ENCODE data around the gene HSPG2. TPM values are rescaled to one million over a fixed set of nuclear protein-coding genes. Genes with fewer than 3 reads are reported as not detected.

HSPG2 gene
- total and polyA plus RNA-seq, 9 of the 15 experiments (the other 6 are each of a cell fraction or from before 2014, with no cell fraction given): 0.14 to 160 (median 15.7) TPM

GRCh38 chr1:21903638-21904453 is 33.3 kb downstream of the HSPG2 start (continued):
- TF ChIP-seq ARID4B (CRISPR knock-in tag; IDR thresholded peaks at IDR 0.05) (no peak), ZNF280B (CRISPR knock-in tag; IDR thresholded peaks at IDR 0.05) (no peak), BHLHE40 (IDR thresholded peaks at IDR 0.05; ENCODE audit: low read length) (no peak), NR0B1 (IDR thresholded peaks at IDR 0.05; ENCODE audit: partially characterized antibody) (no peak), ARID2 (IDR thresholded peaks at IDR 0.05) (no peak), ZZZ3 (IDR thresholded peaks at IDR 0.05) (no peak), CC2D1A (IDR thresholded peaks at IDR 0.05) (no peak), ZNF668 (CRISPR knock-in tag; IDR thresholded peaks at IDR 0.05) (no peak), CCAR2 (IDR thresholded peaks at IDR 0.05; ENCODE audit: low read depth, low read length) (no peak), TAF15 (IDR thresholded peaks at IDR 0.05; ENCODE audit: low read depth, low read length) (no peak), PTTG1 (tag; IDR thresholded peaks at IDR 0.05; ENCODE audit: low read depth) (no peak), FOXM1 (IDR thresholded peaks at IDR 0.05; ENCODE audit: low read depth) (no peak), FOXM1 (CRISPR knock-in tag; IDR thresholded peaks at IDR 0.05; ENCODE audit: low read depth) (no peak), HOXB6 (CRISPR knock-in tag; IDR thresholded peaks at IDR 0.05; ENCODE audit: borderline replicate concordance) (no peak), SIRT6 (IDR thresholded peaks at IDR 0.05; ENCODE audit: low read depth, low read length) (no peak), ZNF217 (CRISPR knock-in tag; IDR thresholded peaks at IDR 0.05) (no peak), TGIF2 (CRISPR knock-in tag; IDR thresholded peaks at IDR 0.05) (no peak), HNRNPK (IDR thresholded peaks at IDR 0.05; ENCODE audit: low read depth, low read length, poor library complexity, severe bottlenecking) (no peak), RBM22 (IDR thresholded peaks at IDR 0.05; ENCODE audit: low read depth, low read length, poor library complexity, severe bottlenecking) (no peak), GATAD2A (IDR thresholded peaks at IDR 0.05) (peak; percentile 27; the same call in 1 of the 2 replicates), ZNF263 (CRISPR knock-in tag; IDR thresholded peaks at IDR 0.05; ENCODE audit: borderline replicate concordance) (no peak), TEAD1 (CRISPR knock-in tag; IDR thresholded peaks at IDR 0.05) (no peak), TRIM28 (IDR thresholded peaks at IDR 0.05) (no peak)
